Measurements from ENCODE around the gene PRR5L. TPM values are rescaled to one million over a fixed set of nuclear protein-coding genes. Genes with fewer than 3 reads are reported as not detected.
A peak's percentile ranks its signal among the peaks of the same experiment; 100 is the strongest.

The PRR5L gene
- total RNA-seq, 1 donor from 2014 or later = 14.7 TPM

- peaks cover 7% of the 10 kb centered on the region for H3K27me3 Mint-ChIP-seq (ENCODE audit: insufficient read depth, low read depth)
- H3K27me3 ChIP-seq = no peaks in the 10 kb centered on the region
These were observed 164.1 kb downstream of the PRR5L start for GRCh38 chr11:36460220-36460619.

GRCh38 chr11:36462321-36462720, 166.2 kb downstream of the PRR5L start:
- Histone ChIP-seq H3K79me2 (ENCODE audit: low read depth) (no peaks in the 10 kb centered on the region), H2AFZ (replicated peaks) (no peak overlapping the region), H3K4me1 (peaks cover 16% of the 10 kb centered on the region), H3K4me2 (no peak overlapping the region), H3K9ac (no peak overlapping the region), H4K20me1 (ENCODE audit: low read depth) (no peaks in the 10 kb centered on the region), H3K36me3 (no peaks in the 10 kb centered on the region), H3K27me3 (no peaks in the 10 kb centered on the region), H3F3A (ENCODE audit: low read depth) (no peaks in the 10 kb centered on the region), H3K4me3 (no peak overlapping the region), H3K9me3 (ENCODE audit: low read depth) (no peaks in the 10 kb centered on the region), H3K27ac (no peak overlapping the region)
- H3K27ac Mint-ChIP-seq = no peak overlapping the region
- peaks cover 5% of the 10 kb centered on the region for H3K27me3 Mint-ChIP-seq (ENCODE audit: insufficient read depth, low read depth)
- TF ChIP-seq EZH2phosphoT487 (IDR thresholded peaks at IDR 0.05) (no peak), EZH2 (IDR thresholded peaks at IDR 0.05) (no peak), CTCF (IDR thresholded peaks at IDR 0.05) (no peak)
- H3K36me3 Mint-ChIP-seq = peaks cover 41% of the 10 kb centered on the region
- no peaks in the 10 kb centered on the region for H3K9me3 Mint-ChIP-seq
- DNase-seq (ENCODE audit: low spot score) = no peak
- peaks cover 15% of the 10 kb centered on the region for H3K4me1 Mint-ChIP-seq
- no peak overlapping the region for H3K4me3 Mint-ChIP-seq

More at GRCh38 chr11:36460220-36460619, 164.1 kb downstream of the PRR5L start:
- no peak overlapping the region for H3K4me2 ChIP-seq
- H3K79me2 ChIP-seq (ENCODE audit: low read depth) = no peaks in the 10 kb centered on the region
- no peak overlapping the region for H3K27ac ChIP-seq
- no peaks in the 10 kb centered on the region for H3K36me3 ChIP-seq
- H2AFZ ChIP-seq (replicated peaks) = no peak overlapping the region
- H3K9me3 ChIP-seq (ENCODE audit: low read depth) = no peaks in the 10 kb centered on the region
- no peaks in the 10 kb centered on the region for H3K9me3 Mint-ChIP-seq
- DNase-seq (ENCODE audit: low spot score) = peak; percentile 42
- H3K36me3 Mint-ChIP-seq = peaks cover 29% of the 10 kb centered on the region
- H3K9ac ChIP-seq = no peak overlapping the region
- H3K4me3 Mint-ChIP-seq = no peak overlapping the region
- H3K4me1 ChIP-seq = peaks cover 30% of the 10 kb centered on the region
- peaks cover 28% of the 10 kb centered on the region for H3K4me1 Mint-ChIP-seq
- no peak overlapping the region for H3K27ac Mint-ChIP-seq
- no peaks in the 10 kb centered on the region for H4K20me1 ChIP-seq (ENCODE audit: low read depth)
- no peak for TF ChIP-seq EZH2phosphoT487 (IDR thresholded peaks at IDR 0.05)
- TF ChIP-seq EZH2 (IDR thresholded peaks at IDR 0.05) = no peak
- TF ChIP-seq CTCF (IDR thresholded peaks at IDR 0.05) = no peak
- peaks cover 15% of the 10 kb centered on the region for H3F3A ChIP-seq (ENCODE audit: low read depth)
- no peak overlapping the region for H3K4me3 ChIP-seq

- Histone ChIP-seq H3K4me1 (peaks cover 25% of the 10 kb centered on the region), H3K9me3 (ENCODE audit: low read depth) (no peaks in the 10 kb centered on the region), H4K20me1 (ENCODE audit: low read depth) (no peaks in the 10 kb centered on the region), H3K27me3 (no peaks in the 10 kb centered on the region), H3K4me3 (no peak overlapping the region), H3K9ac (no peak overlapping the region), H3K27ac (no peak overlapping the region), H3K79me2 (ENCODE audit: low read depth) (no peaks in the 10 kb centered on the region), H3K4me2 (no peak overlapping the region), H3K36me3 (no peaks in the 10 kb centered on the region), H3F3A (ENCODE audit: low read depth) (peaks cover 5% of the 10 kb centered on the region), H2AFZ (replicated peaks) (no peak overlapping the region)
- no peak for DNase-seq (ENCODE audit: low spot score)
- peaks cover 17% of the 10 kb centered on the region for H3K4me1 Mint-ChIP-seq
- peaks cover 36% of the 10 kb centered on the region for H3K36me3 Mint-ChIP-seq
- H3K4me3 Mint-ChIP-seq = no peak overlapping the region
- no peak overlapping the region for H3K27ac Mint-ChIP-seq
- H3K9me3 Mint-ChIP-seq = no peaks in the 10 kb centered on the region
- no peak for TF ChIP-seq EZH2phosphoT487 (IDR thresholded peaks at IDR 0.05)
- no peak for TF ChIP-seq EZH2 (IDR thresholded peaks at IDR 0.05)
- no peak for TF ChIP-seq CTCF (IDR thresholded peaks at IDR 0.05)
- H3K27me3 Mint-ChIP-seq (ENCODE audit: insufficient read depth, low read depth) = peaks cover 8% of the 10 kb centered on the region
These were observed 167.7 kb downstream of the PRR5L start for GRCh38 chr11:36463781-36464180.

Data from neural progenitor cell (in vitro differentiated cells).